NCI-H146 treated with DMSO at 0.1 percent for 48 hours (cell line): ENCODE data around the gene CBL.

Experiments
- DNase-seq: peaks from one replicate; lab custom pipeline; 2025; ENCODE audit not compliant: unreplicated experiment; lab: John Stamatoyannopoulos, UW

The CBL gene

GRCh38 chr11:119307974-119308373 is 101.8 kb downstream of the CBL start:
- DNase-seq = no peak

- DNase-seq = no peak
Observed at GRCh38 chr11:119309411-119309810, 103.3 kb downstream of the CBL start.

- DNase-seq = no peak
Observed at GRCh38 chr11:119309953-119310681, 104.0 kb downstream of the CBL start.

GRCh38 chr11:119310682-119311052 is 104.5 kb downstream of the CBL start:
- no peak for DNase-seq

- DNase-seq = no peak
Observed at GRCh38 chr11:119314726-119315125, 108.6 kb downstream of the CBL start.

GRCh38 chr11:119315131-119316015 is 109.2 kb downstream of the CBL start:
- peak; percentile 15 for DNase-seq

GRCh38 chr11:119316016-119316728 is 110.0 kb downstream of the CBL start:
- no peak for DNase-seq

- DNase-seq = peak; percentile 45
Observed at GRCh38 chr11:119316729-119317591, 110.8 kb downstream of the CBL start, which contains the start of gene MCAM. TSS of gene MCAM (minus strand) at chr11:119317130. CDS start at chr11:119317101, 29 bp downstream.

GRCh38 chr11:119317592-119318239 is 111.6 kb downstream of the CBL start:
- no peak for DNase-seq

- no peak for DNase-seq
Observed at GRCh38 chr11:119318240-119319135, 112.3 kb downstream of the CBL start.

- DNase-seq = no peak
Observed at GRCh38 chr11:119319136-119319699, 113.1 kb downstream of the CBL start.

- no peak for DNase-seq
Observed at GRCh38 chr11:119319700-119320239, 113.6 kb downstream of the CBL start.

GRCh38 chr11:119320240-119320775 is 114.2 kb downstream of the CBL start:
- no peak for DNase-seq

GRCh38 chr11:119320776-119321524 is 114.8 kb downstream of the CBL start:
- peak; percentile 41 for DNase-seq

- peak; percentile 17 for DNase-seq
Observed at GRCh38 chr11:119322360-119322739, 116.2 kb downstream of the CBL start.

- no peak for DNase-seq
Observed at GRCh38 chr11:119322921-119323531, 116.9 kb downstream of the CBL start.

GRCh38 chr11:119323532-119324033 is 117.4 kb downstream of the CBL start:
- DNase-seq = peak; percentile 51
